Measurements from ENCODE around the gene BCLAF3.

Gene BCLAF3

DNA sequence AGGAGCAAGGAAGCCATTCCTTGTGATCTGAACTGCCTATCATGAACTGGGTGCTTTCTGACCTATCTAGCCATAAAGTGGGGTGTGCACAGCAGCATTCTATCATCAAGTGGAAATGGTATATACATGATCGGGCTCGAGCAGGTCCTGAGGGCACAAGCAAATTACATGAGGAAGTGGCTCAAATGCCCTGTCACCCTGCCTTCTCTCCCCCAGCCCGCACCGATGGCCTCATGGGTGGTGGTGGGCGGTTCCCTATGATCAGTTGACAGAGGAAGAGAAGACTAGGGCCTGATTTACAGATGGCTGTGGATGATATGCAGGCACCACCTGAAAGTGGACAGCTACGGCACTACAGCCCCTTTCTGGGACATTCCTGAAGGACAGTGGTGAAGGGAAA lies 46.3 kb upstream of the BCLAF3 start:
- no peaks in the 10 kb centered on the region for H3K4me1 ChIP-seq (ENCODE audit: control insufficient read depth, insufficient read depth, low read length)
- TF ChIP-seq ZNF843 (tag by site-specific recombination; IDR thresholded peaks at IDR 0.05), result no peak
- TF ChIP-seq ZNF544 (tag by site-specific recombination; IDR thresholded peaks at IDR 0.05), result no peak
- TF ChIP-seq ZFHX2 (tag by site-specific recombination; conservative IDR thresholded peaks at IDR 0.05), result no peak
- TF ChIP-seq MYNN (tag by site-specific recombination; IDR thresholded peaks at IDR 0.05; ENCODE audit: borderline replicate concordance), result no peak
- H3K36me3 ChIP-seq (ENCODE audit: control insufficient read depth in 2 of 2, insufficient read depth in 1 of 2, low read length in 2 of 2), result no peaks in the 10 kb centered on the region
- no peaks in the 10 kb centered on the region for H3K9me3 ChIP-seq (ENCODE audit: control insufficient read depth, insufficient read depth, low read depth, low read length)
- ChIA-PET POLR2A (interaction anchor here (0.6 kb wide), 1 partner anchor 376 kb away, joined by 3 read pairs; no protein-coding TSS in a partner anchor), CTCF (interaction anchor here (0.6 to 0.7 kb wide), 2 partner anchors 13 to 444 kb away, joined by 3 read pairs; no protein-coding TSS in a partner anchor)
- no peak overlapping the region for H3K27ac ChIP-seq (ENCODE audit: extremely low read depth, low read depth, low read length)
- H3K4me3 ChIP-seq (ENCODE audit: low read depth, low read length), result no peak overlapping the region

- H3K4me1 ChIP-seq (ENCODE audit: control insufficient read depth, insufficient read depth, low read length), result no peaks in the 10 kb centered on the region
- CTCF ChIA-PET, result no interaction called here
Observed at GRCh38 chrX:20032201-20032600, 41.3 kb upstream of the BCLAF3 start.

GRCh38 chrX:20029728-20030127 lies 38.9 kb upstream of the BCLAF3 start:
- Histone ChIP-seq H3K27ac (ENCODE audit: extremely low read depth, low read depth, low read length) (no peak overlapping the region), H3K4me3 (ENCODE audit: low read depth, low read length) (no peak overlapping the region), H3K36me3 (ENCODE audit: control insufficient read depth in 2 of 2, insufficient read depth in 1 of 2, low read length in 2 of 2) (peaks cover 0 to 7% of the 10 kb centered on the region in 2 experiments; a peak in 1 of 3 replicates), H3K4me1 (ENCODE audit: control insufficient read depth, insufficient read depth, low read length) (no peaks in the 10 kb centered on the region), H3K9me3 (ENCODE audit: control insufficient read depth, insufficient read depth, low read depth, low read length) (no peaks in the 10 kb centered on the region)
- TF ChIP-seq ZNF169 (tag by site-specific recombination; IDR thresholded peaks at IDR 0.05), result no peak
- no peak for TF ChIP-seq ZFP37 (tag by site-specific recombination; IDR thresholded peaks at IDR 0.05)
- ChIA-PET CTCF (no interaction called here), POLR2A (no interaction called here)

More at GRCh38 chrX:20032201-20032600, 41.3 kb upstream of the BCLAF3 start:
- Histone ChIP-seq H3K9me3 (ENCODE audit: control insufficient read depth, insufficient read depth, low read depth, low read length) (no peaks in the 10 kb centered on the region), H3K36me3 (ENCODE audit: control insufficient read depth in 2 of 2, insufficient read depth in 1 of 2, low read length in 2 of 2) (no peaks in the 10 kb centered on the region), H3K27ac (ENCODE audit: extremely low read depth, low read depth, low read length) (no peak overlapping the region), H3K4me3 (ENCODE audit: low read depth, low read length) (no peak overlapping the region)
- POLR2A ChIA-PET, result no interaction called here
- TF ChIP-seq, protein P1, sequence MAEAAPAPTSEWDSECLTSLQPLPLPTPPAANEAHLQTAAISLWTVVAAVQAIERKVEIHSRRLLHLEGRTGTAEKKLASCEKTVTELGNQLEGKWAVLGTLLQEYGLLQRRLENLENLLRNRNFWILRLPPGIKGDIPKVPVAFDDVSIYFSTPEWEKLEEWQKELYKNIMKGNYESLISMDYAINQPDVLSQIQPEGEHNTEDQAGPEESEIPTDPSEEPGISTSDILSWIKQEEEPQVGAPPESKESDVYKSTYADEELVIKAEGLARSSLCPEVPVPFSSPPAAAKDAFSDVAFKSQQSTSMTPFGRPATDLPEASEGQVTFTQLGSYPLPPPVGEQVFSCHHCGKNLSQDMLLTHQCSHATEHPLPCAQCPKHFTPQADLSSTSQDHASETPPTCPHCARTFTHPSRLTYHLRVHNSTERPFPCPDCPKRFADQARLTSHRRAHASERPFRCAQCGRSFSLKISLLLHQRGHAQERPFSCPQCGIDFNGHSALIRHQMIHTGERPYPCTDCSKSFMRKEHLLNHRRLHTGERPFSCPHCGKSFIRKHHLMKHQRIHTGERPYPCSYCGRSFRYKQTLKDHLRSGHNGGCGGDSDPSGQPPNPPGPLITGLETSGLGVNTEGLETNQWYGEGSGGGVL (tag by site-specific recombination; IDR thresholded peaks at IDR 0.05), result no peak
- TF ChIP-seq ZBTB6 (tag by site-specific recombination; IDR thresholded peaks at IDR 0.05), result no peak

- TF ChIP-seq ZNF549 (tag by site-specific recombination; IDR thresholded peaks at IDR 0.05), result no peak
- no peak for TF ChIP-seq MYNN (tag by site-specific recombination; IDR thresholded peaks at IDR 0.05; ENCODE audit: borderline replicate concordance)
- TF ChIP-seq ZNF747 (tag by site-specific recombination; IDR thresholded peaks at IDR 0.05), result no peak
- no peak for TF ChIP-seq ZNF677 (tag by site-specific recombination; IDR thresholded peaks at IDR 0.05)
- no peak for TF ChIP-seq ZNF707 (tag by site-specific recombination; IDR thresholded peaks at IDR 0.05)
- TF ChIP-seq ZNF133 (tag by site-specific recombination; IDR thresholded peaks at IDR 0.05), result peak; percentile 92
- no peak for TF ChIP-seq ZNF785 (tag by site-specific recombination; IDR thresholded peaks at IDR 0.05)
- H3K27ac ChIP-seq (ENCODE audit: extremely low read depth, low read depth, low read length), result no peak overlapping the region
- peaks cover 0 to 10% of the 10 kb centered on the region in 2 experiments; a peak in 1 of 3 replicates for H3K36me3 ChIP-seq (ENCODE audit: control insufficient read depth in 2 of 2, insufficient read depth in 1 of 2, low read length in 2 of 2)
- H3K9me3 ChIP-seq (ENCODE audit: control insufficient read depth, insufficient read depth, low read depth, low read length), result no peaks in the 10 kb centered on the region
- H3K4me3 ChIP-seq (ENCODE audit: low read depth, low read length), result no peak overlapping the region
- POLR2A ChIA-PET, result no interaction called here
- H3K4me1 ChIP-seq (ENCODE audit: control insufficient read depth, insufficient read depth, low read length), result no peaks in the 10 kb centered on the region
- CTCF ChIA-PET, result interaction anchor here (0.5 to 0.6 kb wide), 2 partner anchors 86 to 103 kb away, joined by 3 read pairs; no protein-coding TSS in a partner anchor
Observed at GRCh38 chrX:20028588-20028987, 37.7 kb upstream of the BCLAF3 start.
